NCI-H2171 (cell line): ENCODE measurements around the gene CLEC2A.
"Not testable (repeated sequence)": the region's sequence is repeated elsewhere in the genome, so short reads cannot be mapped to it uniquely, and the experiment has no call there.

Source experiments
- DNase-seq: peaks from one replicate; lab custom pipeline; 2025; lab: John Stamatoyannopoulos, UW

CLEC2A gene

GRCh38 chr12:9881246-9881645 is 50.9 kb downstream of the CLEC2A start, which contains the start of gene KLRF2:
Gene KLRF2 (plus strand): TSS chr12:9881489. CDS start chr12:9881596, 107 bp downstream.
- DNase-seq: no peak

GRCh38 chr12:9880532-9881078 is 51.6 kb downstream of the CLEC2A start:
- no peak for DNase-seq

- not testable (repeated sequence) for DNase-seq
Measured at GRCh38 chr12:9876120-9876519, 56.0 kb downstream of the CLEC2A start.

- DNase-seq: no peak
Measured at GRCh38 chr12:9872742-9873141, 59.4 kb downstream of the CLEC2A start.

- no peak for DNase-seq
Measured at GRCh38 chr12:9872162-9872561, 60.0 kb downstream of the CLEC2A start.

- DNase-seq: no peak
Measured at GRCh38 chr12:9870286-9870866, 61.8 kb downstream of the CLEC2A start.

- DNase-seq: no peak
Measured at GRCh38 chr12:9869307-9870161, 62.6 kb downstream of the CLEC2A start, which contains the start of gene CLEC2B. Gene CLEC2B (minus strand): TSS chr12:9869354.

GRCh38 chr12:9868951-9869306 is 63.2 kb downstream of the CLEC2A start:
- DNase-seq: no peak

GRCh38 chr12:9868311-9868801 is 63.8 kb downstream of the CLEC2A start:
- DNase-seq: no peak

- DNase-seq: no peak
Measured at GRCh38 chr12:9867531-9867930, 64.6 kb downstream of the CLEC2A start.

- no peak for DNase-seq
Measured at GRCh38 chr12:9866860-9867269, 65.3 kb downstream of the CLEC2A start.

GRCh38 chr12:9864913-9865675 is 67.1 kb downstream of the CLEC2A start:
- DNase-seq: no peak
